Fibroblast of peridontal ligament (primary cell): ENCODE measurements around the gene PLEKHF1.
"Not testable (repeated sequence)": the region's sequence is repeated elsewhere in the genome, so short reads cannot be mapped to it uniquely, and the experiment has no call there.

Experiments
- DNase-seq: peaks from one replicate; pipeline ENCODE4 v3.0.0-alpha.2; 2010; ENCODE audit errors: extremely low read depth

The PLEKHF1 gene

DNA sequence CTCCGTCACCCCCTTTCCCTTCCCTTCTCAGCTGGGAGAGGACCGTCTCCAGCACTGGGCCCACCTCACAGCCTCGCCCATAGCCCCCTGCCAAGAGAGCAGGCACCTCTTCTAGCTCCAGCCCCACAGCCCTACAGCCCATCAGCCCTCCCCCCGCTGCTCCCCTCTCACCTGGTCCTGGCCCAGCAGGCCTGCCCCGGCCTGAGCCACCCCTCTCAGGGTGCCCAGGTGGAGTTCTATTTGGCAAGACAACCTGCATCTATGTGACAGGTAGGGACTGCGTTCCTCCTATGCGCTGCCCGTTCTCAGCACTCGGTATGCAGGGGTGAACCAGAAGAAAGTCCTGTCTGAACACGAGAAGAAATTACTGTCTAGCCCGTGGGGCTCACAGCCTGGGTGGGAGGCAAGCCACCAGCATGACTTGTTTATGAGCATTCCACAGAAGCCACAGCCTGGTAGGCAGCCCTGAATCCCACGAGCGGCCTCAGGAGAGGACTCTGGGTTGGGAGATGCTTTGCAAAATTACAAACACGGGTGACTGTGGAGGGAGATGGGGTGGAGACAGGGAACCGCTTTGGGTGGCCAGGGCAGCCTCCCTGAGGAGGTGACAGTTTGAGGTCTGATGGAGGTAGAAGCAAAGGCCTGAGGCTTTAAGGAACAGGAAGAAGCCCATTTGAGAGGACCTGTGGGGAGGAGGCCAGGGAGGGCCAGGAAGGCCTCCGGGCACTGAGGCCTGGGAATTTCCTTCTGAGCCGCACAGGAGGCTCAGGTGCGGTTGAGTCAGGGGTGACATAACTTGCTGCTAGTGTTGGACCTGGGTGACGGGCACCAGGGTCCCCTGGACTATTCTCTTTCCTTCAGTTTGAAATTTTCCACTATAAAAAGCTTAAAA is 1.2 kb upstream of the PLEKHF1 start:
- peak; percentile 33 for DNase-seq

DNA sequence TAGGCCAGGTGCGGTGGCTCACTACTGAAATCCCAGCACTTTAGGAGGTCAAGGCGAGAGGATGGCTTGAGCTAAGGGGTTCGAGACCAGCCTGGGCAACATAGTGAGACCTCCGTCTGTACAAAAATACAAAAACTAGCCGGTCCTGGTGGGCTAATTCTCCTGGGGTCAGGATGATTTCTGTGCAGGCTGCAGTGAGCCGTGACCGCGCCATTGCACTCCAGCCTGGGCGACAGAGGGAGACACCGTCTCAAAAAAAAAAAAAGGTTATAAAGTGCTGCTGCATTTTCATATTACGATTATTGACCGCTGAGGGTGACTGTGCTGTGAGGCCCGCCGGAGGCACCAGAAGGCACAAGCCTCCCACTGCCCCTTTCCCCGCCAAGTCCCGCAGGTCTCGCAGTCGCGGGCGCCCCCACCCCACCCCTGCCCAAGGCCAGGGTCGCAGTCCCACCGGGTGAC is 477 bp upstream of the PLEKHF1 start:
- DNase-seq = no peak

DNA sequence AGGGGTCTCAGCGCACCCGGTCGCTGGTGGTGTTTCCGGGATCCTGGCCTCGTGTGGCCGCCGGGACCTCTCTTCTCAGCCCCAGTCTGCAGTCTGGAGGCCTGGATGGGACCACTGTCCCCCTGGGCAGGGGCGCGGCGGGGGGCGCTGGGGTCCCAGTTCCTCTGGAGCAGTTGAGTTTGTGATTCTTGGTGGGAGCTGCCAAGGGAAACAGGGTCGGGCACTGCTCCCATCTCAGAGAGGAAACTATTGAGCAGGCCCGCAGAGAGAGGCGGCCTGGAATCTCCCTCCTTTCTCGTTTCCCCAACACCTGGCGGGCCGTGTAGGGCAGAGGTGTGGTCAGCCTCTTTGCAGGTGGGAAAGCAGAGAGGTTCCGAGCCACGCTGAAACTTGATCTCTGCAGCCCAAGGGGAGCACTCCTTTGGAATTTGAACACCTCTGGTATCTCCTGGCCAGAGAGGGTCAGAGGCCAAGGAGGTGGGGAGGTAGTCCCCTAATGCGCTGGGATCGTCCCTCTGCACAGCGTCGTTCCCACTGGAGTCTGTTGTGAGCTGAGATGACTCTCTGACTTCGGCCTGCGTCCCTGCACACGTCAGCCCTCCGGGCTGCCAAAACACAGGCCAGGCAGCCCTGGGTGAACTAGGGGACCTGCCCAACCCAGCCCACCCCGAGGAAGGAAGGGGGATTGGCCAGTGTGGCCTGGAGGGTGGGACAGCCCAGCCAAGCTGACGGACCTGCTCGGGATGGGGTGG is 741 bp downstream of the PLEKHF1 start:
- DNase-seq = peak; percentile 68

DNA sequence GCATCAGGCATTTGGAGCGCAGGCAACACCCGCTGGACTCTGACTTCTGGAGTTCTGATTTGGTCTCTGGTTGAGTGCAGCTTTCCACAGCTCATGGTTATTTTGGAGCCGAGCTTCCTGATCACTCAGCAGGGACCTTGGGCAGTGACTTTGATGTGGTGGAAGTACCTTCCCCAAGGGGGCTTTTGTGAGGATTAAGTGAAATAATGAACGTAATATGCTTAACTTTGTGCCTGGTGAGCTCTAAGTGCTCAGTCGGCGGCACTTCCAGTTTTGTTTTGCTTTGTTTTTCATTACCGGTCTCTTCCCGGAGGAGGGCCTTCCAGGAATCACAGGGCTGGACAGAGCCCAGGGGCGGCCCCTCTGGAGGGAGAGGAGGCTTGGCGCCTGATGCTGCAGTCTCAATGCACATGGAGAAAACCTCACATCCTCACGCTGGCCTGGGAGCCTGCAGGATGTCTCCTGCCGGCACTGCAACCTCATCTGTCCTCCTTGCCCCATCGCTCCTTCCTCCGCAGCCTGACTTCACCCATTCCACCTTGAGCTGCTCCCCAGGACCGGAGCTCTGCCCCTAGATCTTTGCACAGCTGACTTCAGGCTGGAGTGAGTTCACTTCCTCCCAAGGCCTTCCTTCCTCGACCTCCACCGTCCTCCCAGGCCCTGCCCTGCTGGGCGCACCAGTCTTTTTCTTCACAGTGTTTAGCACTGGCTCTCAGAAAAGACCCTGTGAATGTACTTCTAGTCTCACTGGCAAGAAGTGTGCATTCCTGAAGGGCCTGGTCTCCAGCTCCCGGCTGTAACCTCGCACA is 1.5 kb downstream of the PLEKHF1 start:
- DNase-seq = peak; percentile 76

DNA sequence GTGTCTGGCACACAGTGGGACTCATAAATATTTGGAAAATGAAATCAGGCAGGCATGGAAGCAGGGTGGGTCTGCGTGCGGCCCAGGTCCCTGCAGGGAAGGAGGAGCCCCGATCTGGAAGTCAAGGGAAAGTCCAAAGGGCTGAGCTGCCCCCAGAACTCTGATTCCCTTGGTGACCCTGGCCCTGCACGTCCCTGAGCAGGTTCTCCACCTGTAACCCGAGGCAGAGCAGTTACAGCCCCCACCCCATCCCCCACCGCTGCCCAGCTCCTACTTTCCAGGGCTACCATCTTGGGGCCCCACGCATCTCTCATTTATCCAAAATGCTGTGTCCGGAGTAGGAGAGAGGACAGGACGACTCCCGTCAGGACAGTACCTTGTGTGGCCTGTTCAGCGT is 2.1 kb downstream of the PLEKHF1 start:
- DNase-seq = no peak

GRCh38 chr19:29667901-29668341 is 2.7 kb downstream of the PLEKHF1 start:
- no peak for DNase-seq

DNA sequence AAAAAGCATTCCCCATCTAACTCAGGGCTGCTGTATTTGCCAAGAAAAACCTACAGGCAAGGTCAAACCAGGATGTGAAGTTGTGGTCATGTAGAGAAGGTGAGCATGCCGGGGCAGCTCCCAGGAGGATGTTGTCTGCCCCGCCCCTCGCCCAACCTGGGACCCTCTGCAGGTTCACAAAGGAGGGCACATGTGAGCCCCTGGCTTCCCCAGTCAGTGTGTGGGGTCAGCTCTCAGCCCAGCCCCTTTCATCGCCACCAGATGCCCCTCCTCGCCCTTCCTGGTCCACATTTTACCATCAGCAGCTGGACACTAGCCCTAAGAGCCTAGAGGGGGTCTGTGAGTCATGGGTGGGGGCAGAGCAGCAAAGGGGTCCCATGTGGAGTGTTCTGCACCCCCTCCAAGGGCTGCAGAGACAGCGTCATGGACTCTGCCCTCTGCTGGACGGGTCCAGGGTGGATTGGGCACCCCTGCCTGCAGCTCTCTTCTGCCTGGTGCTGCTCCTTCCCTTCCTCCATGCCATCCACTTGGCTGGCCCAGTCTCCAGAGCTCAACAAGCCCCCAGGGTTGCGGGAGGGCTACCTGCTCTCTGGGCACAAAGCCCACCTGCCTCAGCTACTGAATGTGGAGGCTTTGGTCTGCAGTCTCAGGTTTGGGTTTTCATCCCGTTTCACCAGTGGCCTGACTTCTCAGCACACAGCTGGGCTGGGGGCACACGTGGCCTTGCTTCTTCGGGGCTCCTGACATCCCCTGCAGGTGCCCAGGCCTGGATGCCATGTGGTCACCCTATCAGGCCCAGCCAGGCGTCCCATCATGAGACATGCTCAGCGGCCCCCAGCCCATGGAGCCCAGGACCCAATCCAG is 3.7 kb downstream of the PLEKHF1 start:
- no peak for DNase-seq

- DNase-seq = no peak
Observed at GRCh38 chr19:29670255-29670654, 5.0 kb downstream of the PLEKHF1 start.

DNA sequence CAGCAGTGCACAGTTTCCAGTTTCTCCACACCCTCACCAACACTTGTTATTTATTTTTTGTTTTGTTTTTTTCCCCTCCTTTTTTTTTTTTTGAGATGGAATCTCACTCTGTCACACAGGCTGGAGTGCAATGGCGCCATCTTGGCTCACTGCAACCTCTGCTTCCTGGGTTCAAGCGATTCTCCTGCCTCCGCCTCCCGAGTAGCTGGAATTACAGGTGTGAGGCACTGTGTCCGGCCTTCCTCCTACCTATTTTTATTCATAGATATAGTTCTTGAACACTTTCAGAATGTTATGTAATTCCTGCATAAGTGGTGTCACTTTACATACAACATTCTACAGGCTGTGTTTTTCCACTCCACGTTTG is 5.7 kb downstream of the PLEKHF1 start:
- DNase-seq = not testable (repeated sequence)

DNA sequence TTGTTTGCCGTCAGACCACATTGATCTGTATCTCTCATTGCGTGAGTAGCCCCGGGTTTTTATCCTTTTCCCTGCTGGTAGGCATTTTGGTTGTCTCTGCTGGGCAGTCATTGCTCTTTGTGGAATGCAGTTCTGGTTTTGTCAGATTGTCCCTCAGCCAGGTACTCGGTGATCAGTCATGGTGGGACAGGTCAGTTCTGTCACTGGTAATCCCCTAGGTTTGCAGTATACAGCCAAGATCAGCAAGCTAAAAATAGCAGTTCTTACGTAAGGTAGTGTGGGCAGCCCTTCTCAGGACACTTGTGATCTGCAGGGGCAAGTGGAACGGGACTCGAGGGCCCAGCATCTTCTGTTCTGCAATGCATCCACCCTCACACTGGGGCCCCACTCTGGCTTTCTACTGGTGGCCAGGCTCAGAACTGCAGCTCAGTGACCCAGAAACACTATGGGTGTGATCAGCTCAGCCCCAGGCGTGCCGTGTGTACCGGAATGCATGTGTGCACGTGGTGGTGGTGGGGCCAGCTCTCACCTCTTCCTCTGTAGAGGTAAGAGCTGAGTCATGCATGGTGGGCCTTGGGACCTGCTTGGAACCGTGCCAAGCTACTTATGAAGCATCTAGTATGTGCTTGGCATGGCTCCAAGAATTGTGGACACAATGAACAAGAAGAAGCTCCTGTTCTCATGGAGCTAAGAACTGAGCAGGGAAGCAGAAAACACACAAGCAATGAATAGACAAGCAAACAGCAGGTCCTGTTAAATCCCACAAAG is 6.3 kb downstream of the PLEKHF1 start:
- no peak for DNase-seq

- DNase-seq = no peak
Observed at GRCh38 chr19:29672319-29672932, 7.2 kb downstream of the PLEKHF1 start.

GRCh38 chr19:29672933-29673336 is 7.7 kb downstream of the PLEKHF1 start:
- DNase-seq = no peak

GRCh38 chr19:29673451-29674371 is 8.4 kb downstream of the PLEKHF1 start:
- DNase-seq = no peak

DNA sequence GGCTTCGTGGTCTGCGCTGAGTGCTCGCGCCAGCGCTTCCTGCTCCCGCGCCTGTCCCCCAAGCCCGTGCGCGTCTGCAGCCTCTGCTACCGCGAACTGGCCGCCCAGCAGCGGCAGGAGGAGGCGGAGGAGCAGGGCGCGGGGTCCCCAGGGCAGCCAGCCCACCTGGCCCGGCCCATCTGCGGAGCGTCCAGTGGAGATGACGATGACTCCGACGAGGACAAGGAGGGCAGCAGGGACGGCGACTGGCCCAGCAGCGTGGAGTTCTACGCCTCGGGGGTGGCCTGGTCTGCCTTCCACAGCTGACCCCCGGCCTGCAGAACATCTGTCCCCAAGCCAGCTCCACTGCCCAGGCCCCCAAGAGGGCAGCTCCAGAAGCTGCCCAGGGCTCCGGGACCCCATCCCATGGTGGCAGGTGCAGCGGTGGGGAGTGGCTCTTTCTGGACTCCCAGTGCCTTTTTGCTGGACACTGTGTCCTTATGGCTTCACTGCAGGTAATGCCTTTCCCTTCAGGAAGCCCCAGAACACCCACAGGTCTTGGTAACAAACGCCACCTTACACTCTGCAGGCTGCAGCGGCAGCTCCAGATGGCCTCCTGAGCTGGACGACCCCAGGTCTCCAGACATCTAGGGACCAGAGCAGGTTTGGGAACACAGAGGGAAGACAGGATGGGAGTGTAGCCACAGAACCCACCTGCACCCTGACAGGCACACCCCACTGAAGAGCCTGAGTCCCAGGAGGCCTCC is 9.3 kb downstream of the PLEKHF1 start:
- DNase-seq = no peak

DNA sequence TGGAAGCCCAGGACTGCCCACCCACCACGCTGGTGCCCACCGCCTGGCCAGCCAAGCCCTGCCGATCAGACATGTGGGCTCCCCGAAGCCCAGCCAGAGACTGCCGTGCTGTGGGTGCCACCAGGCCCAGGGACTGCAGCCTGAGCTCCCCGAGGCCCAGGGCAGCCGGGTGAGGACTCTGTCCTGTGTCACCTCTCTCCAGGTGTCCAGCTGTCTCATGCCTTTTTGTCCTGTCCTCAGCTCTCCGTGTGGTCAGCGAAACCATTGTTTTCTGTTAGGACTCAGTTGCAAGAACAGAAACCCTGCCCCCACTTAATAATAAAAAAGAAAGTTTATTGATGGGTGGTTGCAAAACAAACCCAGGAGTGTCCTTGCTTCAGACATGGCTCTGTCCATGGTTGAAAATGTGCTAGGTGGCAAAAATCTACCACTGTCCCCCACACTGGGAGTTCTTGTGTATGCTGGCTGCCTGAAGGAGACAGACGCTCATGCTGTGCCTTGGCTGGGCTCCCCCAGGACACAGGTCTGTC is 9.9 kb downstream of the PLEKHF1 start:
- DNase-seq = no peak

GRCh38 chr19:29675650-29676186 is 10.5 kb downstream of the PLEKHF1 start:
- DNase-seq = no peak

DNA sequence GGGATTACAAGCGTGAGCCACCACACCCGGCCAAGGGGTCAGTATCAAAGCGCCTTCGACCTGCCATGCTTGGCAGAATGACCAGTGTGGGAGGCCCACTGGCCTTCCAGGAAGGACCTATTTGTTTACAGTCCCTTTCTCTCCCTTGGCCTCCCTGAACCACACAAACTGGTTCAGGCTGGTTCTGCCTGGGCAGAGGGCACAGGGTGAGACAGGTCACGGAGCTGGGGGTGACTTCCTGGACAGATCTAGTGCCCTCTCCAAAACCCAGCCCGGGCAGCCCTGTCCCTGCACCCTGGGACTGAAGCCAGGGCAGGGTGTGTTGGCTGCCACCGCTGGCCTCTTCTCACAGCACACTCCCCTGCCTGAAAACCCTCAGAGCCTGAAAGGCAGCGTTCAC is 11.3 kb downstream of the PLEKHF1 start:
- DNase-seq = no peak
